ENCODE data around the gene PLCL1.
"Not testable (repeated sequence)": the region's sequence is repeated elsewhere in the genome, so short reads cannot be mapped to it uniquely, and the experiment has no call there.

PLCL1 gene

GRCh38 chr2:198012025-198012424 lies 207.6 kb downstream of the PLCL1 start:
- no peak for DNase-seq

- DNase-seq, result no peak
Measured at GRCh38 chr2:198016243-198016642, 211.8 kb downstream of the PLCL1 start.

- no peak for DNase-seq
Measured at GRCh38 chr2:198017068-198017467, 212.7 kb downstream of the PLCL1 start.

GRCh38 chr2:198028955-198029354 lies 224.6 kb downstream of the PLCL1 start:
- no peak for DNase-seq

- DNase-seq, result not testable (repeated sequence)
Measured at GRCh38 chr2:198029576-198029975, 225.2 kb downstream of the PLCL1 start.

- no peak for DNase-seq
Measured at GRCh38 chr2:198033626-198034025, 229.2 kb downstream of the PLCL1 start.

GRCh38 chr2:198036029-198036879 lies 231.9 kb downstream of the PLCL1 start:
- no peak for DNase-seq

GRCh38 chr2:198040835-198041234 lies 236.4 kb downstream of the PLCL1 start:
- DNase-seq, result no peak

- no peak for DNase-seq
Measured at GRCh38 chr2:198042189-198042588, 237.8 kb downstream of the PLCL1 start.

GRCh38 chr2:198044777-198045176 lies 240.4 kb downstream of the PLCL1 start:
- no peak for DNase-seq

- no peak for DNase-seq
Measured at GRCh38 chr2:198045227-198045626, 240.8 kb downstream of the PLCL1 start.

GRCh38 chr2:198052741-198053140 lies 248.3 kb downstream of the PLCL1 start:
- no peak for DNase-seq

GRCh38 chr2:198053148-198053547 lies 248.8 kb downstream of the PLCL1 start:
- no peak for DNase-seq

GRCh38 chr2:198053776-198054175 lies 249.4 kb downstream of the PLCL1 start:
- no peak for DNase-seq

GRCh38 chr2:198054299-198054698 lies 249.9 kb downstream of the PLCL1 start:
- DNase-seq, result no peak

- no peak for DNase-seq
Measured at GRCh38 chr2:198055716-198056115, 251.3 kb downstream of the PLCL1 start.

- no peak for DNase-seq
Measured at GRCh38 chr2:198056836-198057235, 252.4 kb downstream of the PLCL1 start.

GRCh38 chr2:198059800-198060199 lies 255.4 kb downstream of the PLCL1 start:
- DNase-seq, result no peak

GRCh38 chr2:198060277-198060676 lies 255.9 kb downstream of the PLCL1 start:
- DNase-seq, result no peak

- no peak for DNase-seq
Measured at GRCh38 chr2:198062826-198063225, 258.4 kb downstream of the PLCL1 start.

GRCh38 chr2:198063242-198063641 lies 258.8 kb downstream of the PLCL1 start:
- DNase-seq, result no peak

GRCh38 chr2:198065322-198065721 lies 260.9 kb downstream of the PLCL1 start:
- DNase-seq, result no peak

GRCh38 chr2:198066597-198066996 lies 262.2 kb downstream of the PLCL1 start:
- no peak for DNase-seq

- DNase-seq, result no peak
Measured at GRCh38 chr2:198072655-198073054, 268.3 kb downstream of the PLCL1 start.

- DNase-seq, result no peak
Measured at GRCh38 chr2:198073253-198073652, 268.9 kb downstream of the PLCL1 start.

Data from activated CD4-positive, CD25-positive, alpha-beta regulatory T cell treated with anti-CD3 and anti-CD28 coated beads, Interleukin-2, amount 50 U/mL, for 72 hours (primary cell).